GM18907 (cell line): ENCODE measurements around the gene ITGA2B.

Experiments used
- ATAC-seq: cut with Tn5 transposase; IDR thresholded peaks from one replicate; pipeline ENCODE4 v1.9.1; 2021; ENCODE audit warnings: mild to moderate bottlenecking, moderate library complexity; ENCODE audit not compliant: unreplicated experiment

The ITGA2B gene

DNA sequence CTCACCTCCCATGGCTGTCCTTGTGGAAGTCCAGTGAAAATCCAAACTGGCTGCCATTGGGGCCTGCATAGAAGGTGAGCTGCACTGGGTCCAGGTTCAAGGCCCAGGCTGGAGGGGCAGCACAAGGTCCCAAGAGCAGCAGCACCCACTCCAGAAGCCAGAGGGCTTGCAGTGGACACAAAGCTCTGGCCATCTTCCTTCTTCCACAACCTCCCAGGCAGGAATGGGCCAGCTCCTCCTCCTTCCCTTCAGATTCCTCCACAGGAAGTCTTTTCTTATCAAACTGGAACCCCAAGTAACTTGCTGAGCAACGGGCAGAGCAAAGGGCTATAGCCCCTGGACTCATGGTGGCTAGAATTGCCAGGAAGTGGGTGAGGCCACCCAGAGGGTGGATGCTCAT is at the start of gene ITGA2B:
Gene ITGA2B (minus strand): TSS at position 369 of the 400 bp plus-strand sequence. CDS start 176 bp downstream, at position 193.
- no peak for ATAC-seq

DNA sequence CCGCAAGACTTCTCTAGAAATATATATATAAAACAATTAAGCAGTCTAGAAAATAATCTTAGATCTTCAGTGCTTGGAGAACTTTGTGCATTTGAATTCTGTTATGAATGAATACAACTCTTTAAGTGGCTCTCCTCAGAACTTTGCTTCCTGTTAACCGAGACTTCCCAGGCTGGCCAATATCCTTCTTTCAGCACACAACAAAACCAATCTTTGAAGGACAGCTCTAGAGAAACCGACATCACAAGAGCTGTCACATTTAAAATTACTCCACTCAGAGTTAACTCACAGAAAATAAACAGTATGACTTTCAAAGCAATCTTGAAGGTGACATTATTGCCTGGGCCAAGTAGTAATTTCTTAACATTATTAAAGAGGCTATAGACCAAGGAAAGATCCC is 49.7 kb upstream of the ITGA2B start:
- no peak for ATAC-seq

DNA sequence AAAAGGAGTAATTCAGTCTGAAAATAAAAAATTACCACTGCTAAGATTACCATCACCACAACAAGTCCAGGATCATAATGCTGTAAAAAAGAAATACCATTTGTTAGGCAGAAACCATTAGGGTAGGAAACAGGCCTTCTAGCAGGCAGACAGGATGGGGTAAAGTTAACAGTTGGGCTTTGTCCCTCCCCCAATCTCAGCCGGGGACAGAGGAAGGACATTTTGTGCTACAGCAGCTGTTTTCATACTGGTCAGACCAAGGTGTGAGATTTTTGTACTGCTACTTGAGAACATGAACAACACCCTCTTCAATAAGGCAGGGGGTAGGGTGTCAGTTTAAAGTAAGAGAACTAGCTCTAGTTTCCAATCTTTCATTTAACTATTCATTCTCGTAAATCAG is 49.2 kb upstream of the ITGA2B start:
- no peak for ATAC-seq

DNA sequence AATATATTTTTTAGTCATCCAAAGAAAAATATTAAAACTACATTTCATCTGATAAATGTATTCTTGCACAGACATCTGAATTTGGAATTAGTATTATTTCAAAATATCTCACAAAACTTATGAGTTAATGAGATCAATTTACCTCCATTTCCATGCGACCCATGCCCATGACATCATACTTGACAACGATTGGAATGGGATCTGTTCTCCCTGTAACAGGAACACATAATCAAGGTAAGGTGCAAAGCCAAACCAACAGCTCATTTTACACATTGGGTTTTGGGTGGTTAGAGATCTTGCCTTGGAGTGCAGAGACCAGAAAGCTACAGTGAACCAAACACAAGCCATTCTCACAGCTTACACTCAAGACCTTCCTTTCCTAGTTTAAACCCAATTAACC is 46.9 kb upstream of the ITGA2B start:
- no peak for ATAC-seq

DNA sequence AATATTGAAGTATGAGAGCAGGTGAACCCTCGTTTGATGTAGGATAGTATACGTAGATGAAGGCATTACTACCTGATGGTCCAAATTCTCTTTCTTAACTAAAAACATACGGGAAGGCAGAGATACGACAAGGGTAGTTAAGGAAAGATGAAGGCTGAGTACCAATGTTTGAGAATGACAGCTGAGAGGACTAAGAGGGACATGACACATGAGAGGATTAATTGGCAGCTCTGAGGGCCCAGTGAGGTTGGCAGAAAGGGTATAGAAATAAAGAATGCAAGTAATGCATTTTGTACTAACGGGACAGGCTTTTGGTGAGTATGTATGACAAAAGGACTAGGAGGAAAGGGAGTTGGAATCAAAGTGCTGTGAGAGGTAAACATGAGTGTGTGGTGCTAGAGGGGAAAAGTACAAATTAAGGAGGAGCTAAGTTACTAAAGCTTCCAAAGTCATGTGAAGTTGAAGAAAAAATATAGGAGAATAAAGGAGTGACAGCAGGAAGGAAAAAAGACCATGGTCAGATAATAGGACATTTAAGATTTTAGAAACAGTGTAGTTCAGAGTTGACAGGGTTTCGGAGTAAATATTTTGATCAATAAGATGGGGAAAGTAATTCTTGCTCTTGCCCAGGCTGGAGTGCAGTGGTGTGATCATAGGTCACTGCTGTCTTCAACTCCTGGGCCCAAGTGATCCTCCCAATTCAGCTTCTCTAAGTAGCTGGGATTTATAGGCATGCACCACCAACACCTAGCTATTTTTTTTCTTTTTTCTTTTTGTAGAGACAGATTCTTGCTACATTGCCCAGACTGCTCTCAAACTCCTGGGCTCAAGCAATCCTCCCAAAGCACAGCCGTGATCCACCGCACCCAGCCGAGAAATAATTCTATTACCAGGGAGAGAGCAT is 43.1 kb upstream of the ITGA2B start:
- no peak for ATAC-seq

DNA sequence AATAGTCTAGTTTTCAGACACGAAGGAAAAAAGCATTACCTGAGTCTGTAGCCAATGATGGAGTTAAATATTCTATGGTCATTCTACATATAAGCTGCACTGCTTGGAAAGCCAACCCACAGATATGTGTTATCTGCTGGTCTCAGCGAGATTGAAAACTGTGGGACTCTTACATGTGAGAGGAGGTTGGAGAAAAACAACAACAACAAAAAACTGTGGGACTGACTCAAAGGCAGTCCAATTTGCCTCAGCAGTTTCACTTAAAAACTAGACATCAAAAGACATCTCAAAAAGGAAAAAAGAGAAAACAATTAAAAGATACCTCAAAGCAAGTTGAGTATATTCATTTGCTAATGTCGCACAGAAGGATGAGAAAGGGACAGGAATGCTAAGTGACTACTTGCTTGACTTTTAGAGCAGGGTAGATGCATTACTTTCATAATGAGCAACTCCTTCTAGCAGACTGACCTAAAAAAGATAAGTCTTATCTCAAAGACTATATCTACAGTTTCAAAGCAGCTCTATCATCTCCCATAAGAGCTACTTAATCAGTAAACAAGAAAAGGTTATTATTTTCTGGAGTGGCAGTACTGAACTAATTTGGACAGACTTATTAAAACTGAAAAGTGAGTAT is 35.5 kb upstream of the ITGA2B start:
- ATAC-seq: no peak

DNA sequence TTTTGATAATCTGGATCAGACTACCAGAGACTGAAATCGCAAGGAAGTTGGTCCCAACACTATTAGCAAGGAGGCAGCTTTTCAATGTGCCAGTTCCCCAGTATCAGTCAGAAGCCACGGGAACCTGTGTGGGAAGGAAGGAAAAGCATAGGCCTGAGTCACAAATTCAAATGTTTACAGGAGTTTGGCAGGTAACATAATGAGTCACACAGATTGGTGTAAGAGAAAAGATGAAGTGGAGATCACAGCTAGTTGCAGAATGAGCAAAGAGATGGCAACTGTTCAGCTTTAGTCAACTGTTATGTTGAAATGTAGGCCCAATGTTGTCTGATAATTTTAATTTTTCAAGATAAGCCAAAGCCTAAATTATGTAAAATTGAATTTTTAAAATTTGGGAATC is 28.1 kb upstream of the ITGA2B start:
- ATAC-seq: no peak

DNA sequence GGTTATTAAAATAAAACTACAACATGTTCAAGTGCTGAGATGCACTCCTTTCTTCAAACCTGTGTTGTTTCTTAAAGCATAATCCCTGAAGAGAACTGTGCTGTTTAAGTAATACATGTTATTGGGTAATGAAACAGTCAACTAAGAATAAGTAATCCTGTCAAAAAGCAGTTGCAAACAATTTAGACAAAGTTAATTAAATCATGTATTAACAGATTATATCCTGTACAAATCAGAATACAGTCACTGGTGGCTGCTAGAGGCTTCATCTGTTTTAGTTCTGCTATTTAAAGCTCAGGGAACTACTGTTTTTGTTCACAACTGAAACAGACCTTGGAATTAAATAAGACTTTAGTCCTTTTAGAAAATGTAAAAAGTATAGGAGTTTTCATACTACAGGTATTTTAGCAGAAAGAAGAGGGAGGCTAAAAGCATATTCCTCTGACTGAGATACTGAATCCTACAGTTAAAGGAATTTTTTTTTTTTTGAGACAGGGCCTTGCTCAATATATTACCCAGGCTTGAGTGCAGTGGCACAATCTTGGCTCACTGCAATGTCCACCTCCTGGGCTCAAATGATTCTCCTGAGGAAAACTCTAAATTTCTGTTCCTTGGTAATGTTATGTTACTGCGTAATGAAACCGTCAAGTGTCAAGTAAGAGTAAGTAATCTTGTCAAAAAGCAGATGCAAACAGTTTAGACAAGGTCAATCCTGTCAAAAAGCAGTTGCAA is 27.3 kb upstream of the ITGA2B start:
- no peak for ATAC-seq

DNA sequence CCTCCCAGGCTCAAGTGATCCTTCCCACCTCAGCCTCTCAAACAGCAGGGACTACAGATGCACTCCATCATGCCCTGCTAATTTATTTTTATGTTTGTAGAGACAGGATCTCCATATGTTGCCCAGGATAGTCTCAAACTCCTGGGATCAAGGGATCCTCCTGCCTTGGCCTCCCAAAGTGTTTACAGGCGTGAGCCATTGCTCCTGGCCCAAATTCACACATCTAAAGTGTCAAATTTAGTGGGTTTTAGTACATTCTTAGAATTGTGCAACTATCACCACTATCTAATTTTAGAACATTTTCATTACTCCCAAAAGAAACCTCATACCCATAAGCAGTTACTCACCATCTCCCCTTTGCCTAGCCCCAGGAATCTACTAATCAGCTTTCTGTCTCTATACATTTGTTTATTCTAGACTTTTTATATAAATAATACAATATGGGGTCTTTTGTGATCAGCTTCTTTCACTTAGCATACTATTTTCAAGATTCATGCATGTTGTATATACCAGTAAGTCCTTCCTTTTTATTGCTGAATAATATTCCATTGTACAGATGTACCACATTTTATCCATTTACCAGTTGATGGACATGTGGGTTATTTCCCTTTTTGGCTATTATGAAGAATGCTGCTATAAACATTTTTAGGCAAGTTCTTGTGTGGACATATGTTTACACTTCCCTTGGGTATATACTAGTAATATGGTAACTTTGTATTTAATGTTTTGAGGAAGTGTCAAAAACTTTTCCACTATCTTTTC is 25.1 kb upstream of the ITGA2B start:
- no peak for ATAC-seq

DNA sequence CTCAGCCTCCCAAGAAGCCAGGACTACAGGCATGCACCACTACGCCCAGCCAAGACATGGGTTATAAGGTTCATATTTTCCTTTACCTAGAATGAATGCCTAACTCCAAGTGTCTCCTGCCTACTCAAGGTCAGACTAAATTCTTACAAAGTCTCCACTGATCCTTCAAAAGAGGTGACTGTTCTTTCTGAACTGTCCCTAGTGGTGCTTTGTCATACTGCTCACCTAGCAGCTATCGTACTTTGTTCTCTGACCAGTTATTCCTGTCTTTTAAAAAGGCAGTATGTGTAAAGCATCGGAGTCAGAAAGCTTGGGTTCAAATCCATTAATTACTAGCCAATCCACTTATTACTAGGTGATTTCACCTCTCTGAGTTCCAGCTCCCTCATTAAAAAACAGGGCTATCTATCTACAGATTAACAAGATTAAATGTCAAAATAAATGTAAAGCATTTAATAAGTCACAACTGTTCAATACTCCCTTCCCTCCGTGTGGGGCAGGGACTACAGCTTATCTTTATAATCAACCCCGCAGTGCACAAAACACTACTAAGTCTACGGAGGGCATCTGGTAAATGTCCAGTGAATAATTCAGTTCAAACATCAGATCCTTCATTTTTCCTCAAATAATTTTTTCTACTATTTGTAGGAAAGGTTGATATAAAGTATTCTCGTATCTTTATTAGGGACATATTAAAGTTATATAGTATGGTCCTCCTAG is 20.0 kb upstream of the ITGA2B start:
- ATAC-seq: no peak

DNA sequence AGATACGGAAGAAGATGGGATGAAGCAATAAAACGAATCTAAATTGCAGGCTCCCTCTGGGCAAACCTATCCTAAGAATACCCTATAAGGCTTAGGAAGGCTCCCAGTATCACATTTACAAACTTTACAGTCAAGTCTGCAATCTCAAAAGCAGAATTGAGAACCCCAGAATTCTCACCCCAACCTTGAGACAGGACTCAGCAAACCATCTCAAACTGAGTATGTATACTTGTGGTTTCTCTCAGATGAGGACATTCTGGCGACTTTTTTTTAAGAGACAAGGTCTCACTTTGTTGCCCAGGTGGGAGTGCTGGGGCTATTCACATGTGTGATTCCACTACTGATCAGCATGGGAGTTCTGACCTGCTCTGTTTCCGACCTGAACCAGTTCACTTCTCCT is 19.3 kb upstream of the ITGA2B start:
- no peak for ATAC-seq

DNA sequence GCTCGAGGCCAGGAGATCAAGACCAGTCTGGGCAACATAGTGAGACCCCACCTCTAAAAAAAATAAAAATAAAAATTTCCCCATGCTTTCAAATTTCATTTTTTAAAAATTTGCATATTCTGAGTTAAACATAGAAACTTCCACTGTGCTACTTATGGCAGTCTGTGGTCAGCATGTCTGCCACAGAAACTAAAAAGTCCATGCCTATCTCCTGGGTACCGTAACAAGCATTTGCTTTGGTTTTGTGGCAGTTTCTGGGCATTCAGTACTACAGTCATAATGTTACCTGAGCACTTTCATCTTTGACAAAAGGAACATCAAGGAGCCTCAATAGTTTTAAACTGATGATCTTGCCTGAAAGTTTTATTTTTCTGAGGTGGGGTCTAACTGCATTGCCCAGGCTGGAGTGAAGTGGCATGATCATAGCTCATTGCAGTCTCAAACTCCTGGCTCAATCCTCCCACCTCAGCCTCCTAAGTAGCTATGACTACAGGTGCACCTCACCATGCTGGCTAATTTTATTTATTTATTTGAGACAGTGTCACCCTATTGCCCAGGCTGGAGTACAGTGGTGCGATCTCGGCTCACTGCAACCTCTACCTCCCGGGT is 13.2 kb upstream of the ITGA2B start:
- peak; percentile 74 for ATAC-seq

DNA sequence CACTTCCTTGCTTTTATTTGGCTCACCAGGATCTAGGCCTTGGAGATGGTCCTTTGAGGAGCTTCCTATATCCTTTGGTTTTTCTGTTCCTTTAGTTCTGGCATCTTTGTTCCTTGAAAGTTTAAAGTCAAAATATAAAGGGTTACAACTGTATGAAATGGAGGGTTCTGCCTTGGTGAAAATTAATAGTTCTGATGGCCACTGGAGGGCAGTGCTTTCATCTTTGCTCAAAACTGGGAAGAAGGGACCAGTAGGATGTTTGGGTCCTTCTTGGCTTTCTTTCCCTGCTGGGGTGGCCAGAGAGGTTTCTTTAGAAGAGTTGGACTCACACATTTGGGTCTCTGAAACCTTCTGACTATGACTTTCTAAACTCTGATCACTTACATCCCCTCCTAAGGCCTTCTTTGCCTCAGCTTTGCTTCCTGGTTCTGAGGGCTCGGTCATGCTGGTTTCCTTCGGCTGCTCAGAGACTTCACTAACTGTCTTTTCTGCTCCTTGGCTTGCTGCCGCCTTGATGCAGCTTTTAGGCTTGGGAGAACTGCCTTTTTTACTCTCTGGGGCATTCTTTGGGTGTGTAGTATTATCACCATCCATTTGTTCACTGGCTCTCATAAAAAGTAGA is 10.9 kb upstream of the ITGA2B start:
- ATAC-seq: no peak

DNA sequence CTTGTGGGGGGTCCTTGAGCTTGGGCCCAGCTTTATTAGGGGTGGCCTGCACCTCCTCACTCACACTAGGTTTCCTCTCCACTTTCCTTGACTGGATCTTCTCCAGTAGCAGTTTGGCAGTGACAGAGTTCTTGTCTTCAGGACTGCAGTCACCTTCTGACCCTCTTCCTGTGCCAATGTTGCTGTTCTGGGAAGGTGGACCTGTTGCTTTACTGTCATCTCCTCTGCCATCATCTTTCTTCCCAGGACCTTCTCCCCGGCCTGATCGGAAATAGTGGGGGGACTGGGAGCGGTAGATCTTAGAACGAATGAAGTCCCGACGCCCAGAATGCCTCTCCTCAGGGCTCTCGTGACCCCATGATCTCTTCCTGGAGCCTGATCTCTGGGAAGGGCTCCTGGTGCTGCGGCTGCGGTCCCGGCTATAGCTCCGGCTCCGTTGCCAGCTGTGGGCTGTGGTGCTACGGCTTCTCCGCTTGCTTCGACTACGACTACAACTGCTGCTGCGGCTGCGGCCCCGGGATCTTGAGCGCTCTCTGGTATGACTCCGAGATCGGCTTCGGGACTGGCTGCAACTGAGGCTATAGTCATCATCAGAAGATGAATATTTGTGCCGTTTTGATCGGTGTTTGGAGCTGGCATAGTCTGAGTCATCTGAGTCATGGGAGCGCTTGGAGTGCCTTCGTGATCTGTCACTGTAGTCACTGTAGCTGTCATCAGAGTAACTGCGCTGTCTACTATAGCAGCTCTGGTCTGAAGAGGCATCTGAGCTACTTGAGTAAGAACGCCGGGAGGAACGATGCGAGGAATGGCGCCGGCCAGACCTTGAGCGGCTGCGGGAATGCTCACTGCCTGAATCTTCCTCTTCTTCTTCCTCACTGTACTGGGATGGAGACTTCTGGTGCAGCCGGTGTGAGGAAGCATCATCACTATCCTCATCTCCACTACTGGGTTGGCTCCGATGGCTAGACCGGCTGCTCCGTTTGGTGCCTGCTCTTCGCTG is 9.5 kb upstream of the ITGA2B start:
- no peak for ATAC-seq

DNA sequence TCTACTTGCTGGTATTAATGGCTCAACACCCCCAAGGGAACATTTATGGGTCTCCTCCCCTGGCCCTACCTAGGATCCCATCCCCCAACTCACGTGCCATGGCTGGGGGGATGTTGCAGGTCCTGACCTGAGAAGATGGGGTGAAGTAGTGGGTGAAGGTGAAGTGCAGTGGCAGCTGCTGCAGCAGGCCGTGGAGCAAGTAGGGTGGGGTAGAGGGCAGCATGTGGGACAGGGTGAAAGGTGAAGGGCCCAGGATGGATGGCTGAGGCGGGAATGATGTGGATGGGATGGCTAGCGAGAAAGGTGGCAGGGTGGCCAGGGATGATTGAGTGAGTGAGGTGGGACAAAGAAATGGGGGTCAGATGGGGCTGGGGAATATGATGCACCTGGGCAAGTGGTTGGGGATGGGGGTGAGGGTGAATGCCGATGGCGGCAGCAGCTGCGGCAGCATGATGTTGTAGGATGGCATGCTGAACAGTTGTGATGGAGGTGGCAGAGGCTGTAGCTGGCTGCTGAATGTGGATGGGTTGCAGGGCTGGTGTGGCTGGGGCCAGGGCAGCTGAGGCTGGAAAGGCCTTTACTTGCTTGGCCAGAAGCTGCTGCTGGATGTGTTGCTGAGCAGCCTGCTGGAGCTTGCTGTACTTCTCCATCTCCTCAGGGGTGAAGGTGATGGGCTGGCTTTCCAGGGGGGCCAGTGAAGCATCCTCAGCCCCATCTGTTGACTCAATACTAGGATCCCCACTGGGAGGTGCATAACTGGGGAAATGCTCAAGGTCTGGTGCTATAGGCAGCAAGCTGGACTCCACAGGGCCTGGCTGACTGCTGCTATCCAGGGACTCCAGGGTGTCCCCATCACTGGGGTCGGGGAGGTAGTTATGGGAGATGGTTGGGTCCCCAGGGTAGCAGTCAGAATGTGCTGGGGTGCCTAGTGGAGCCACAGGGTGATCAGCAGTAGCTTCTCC is 8.3 kb upstream of the ITGA2B start:
- ATAC-seq: no peak

DNA sequence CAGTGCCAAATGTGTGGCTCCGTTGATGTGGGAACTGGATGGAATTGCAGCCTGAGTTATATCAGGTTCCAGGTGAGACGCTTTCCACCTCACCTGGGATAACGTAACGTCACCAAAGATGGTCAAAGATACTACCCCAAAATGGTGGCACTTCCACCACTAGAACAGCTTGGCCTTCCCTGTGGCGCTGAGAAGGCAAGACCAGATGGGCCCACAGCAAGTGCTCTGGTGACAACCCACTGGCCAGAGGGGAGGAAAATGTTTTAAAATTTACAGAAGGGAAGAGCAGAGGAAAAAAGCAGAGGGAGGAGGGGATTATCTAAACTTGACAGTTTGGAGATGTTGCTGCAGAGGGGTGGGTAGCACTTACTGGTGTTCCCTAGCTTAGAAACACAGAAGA is 7.5 kb upstream of the ITGA2B start:
- ATAC-seq: no peak

DNA sequence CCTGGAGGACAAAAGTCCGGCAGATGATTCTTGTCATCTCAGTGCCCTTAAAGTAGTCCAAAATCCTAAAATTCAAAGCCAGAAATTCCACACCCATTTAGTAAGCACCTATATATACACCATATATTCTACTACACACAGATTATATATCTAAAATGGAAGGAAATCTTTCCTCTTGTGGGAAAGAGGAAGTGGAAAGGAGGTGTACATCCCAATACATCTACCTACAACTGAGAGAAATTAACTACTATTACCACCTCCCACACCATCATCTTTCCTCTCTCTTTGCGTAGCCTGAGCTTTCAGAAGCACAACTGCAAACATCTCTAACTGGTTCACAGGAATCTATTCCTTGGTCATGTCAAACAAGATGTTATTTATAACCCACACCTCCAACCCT is 5.4 kb upstream of the ITGA2B start:
- ATAC-seq: no peak
